H1 (cell line): ENCODE data around the gene PLXNA4.

Source experiments
- CREB1 ChIP-seq: IDR thresholded peaks from 2 replicates; pipeline ENCODE4 v1.6.1; 2012; ENCODE audit warnings: inconsistent platforms
- CTCF ChIP-seq, 3 experiments: IDR thresholded peaks; 1 replicate in 2 of 3; 2 replicates in 1 of 3; pipeline versions ENCODE4 v1.5.1 to v1.6.1; 2011; ENCODE audit warnings: low read length in 3 of 3, mild to moderate bottlenecking in 3 of 3, inconsistent platforms in 2 of 3, low read depth in 1 of 3, moderate library complexity in 1 of 3; ENCODE audit not compliant: insufficient read depth in 1 of 3; ENCODE audit errors: control extremely low read depth in 1 of 3
- EP300 ChIP-seq, 2 experiments: IDR thresholded peaks; 1 replicate in 1 of 2; 2 replicates in 1 of 2; pipeline ENCODE4 v1.6.1; 2011 to 2012; ENCODE audit warnings: low read depth in 2 of 2, low read length in 2 of 2, mild to moderate bottlenecking in 2 of 2, borderline replicate concordance in 1 of 2, inconsistent platforms in 1 of 2, moderate library complexity in 1 of 2
- EZH2 ChIP-seq: fragments of 200-600 bp; sonication (generic); IDR thresholded peaks from 2 replicates; pipeline ENCODE4 v1.7.1; 2012; ENCODE audit warnings: low read depth, mild to moderate bottlenecking, moderate library complexity, low read length, inconsistent platforms; ENCODE audit not compliant: severe bottlenecking
- GABPA ChIP-seq: IDR thresholded peaks from 2 replicates; pipeline ENCODE4 v1.6.1; 2011; ENCODE audit warnings: mild to moderate bottlenecking, low read length, moderate library complexity, borderline replicate concordance; ENCODE audit not compliant: insufficient read depth
- KDM5A ChIP-seq: fragments of 200-600 bp; IDR thresholded peaks from 2 replicates; pipeline ENCODE4 v1.7.1; 2012; ENCODE audit warnings: mild to moderate bottlenecking, low read length, inconsistent platforms, mixed read lengths
- ZNF274 ChIP-seq: IDR thresholded peaks from 2 replicates; pipeline ENCODE4 v1.7.0; 2012; ENCODE audit warnings: low read length, borderline replicate concordance; ENCODE audit errors: extremely low read depth
- TF ChIP-seq, protein P1 (sequence below): IDR thresholded peaks from 2 replicates; pipeline ENCODE4 v1.6.1; 2012; ENCODE audit warnings: inconsistent platforms
- TF ChIP-seq, protein P2 (sequence below): IDR thresholded peaks from 2 replicates; pipeline ENCODE4 v1.6.1; 2012; ENCODE audit warnings: low read length, inconsistent platforms

GRCh38 chr7:132504852-132505251 lies 71.4 kb downstream of the PLXNA4 start:
- TF ChIP-seq KDM5A (no peak), CTCF (IDR thresholded peaks at IDR 0.05; ENCODE audit: control extremely low read depth in 1 of 3, insufficient read depth in 1 of 3, low read depth in 1 of 3, low read length in 3 of 3) (no peak), ZNF274 (no peak), EP300 (IDR thresholded peaks at IDR 0.05; ENCODE audit: borderline replicate concordance in 1 of 2, low read depth in 2 of 2, low read length in 2 of 2) (no peak), EZH2 (no peak), GABPA (no peak), CREB1 (no peak)
- TF ChIP-seq, protein P1, sequence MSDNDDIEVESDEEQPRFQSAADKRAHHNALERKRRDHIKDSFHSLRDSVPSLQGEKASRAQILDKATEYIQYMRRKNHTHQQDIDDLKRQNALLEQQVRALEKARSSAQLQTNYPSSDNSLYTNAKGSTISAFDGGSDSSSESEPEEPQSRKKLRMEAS: no peak
- TF ChIP-seq, protein P2, sequence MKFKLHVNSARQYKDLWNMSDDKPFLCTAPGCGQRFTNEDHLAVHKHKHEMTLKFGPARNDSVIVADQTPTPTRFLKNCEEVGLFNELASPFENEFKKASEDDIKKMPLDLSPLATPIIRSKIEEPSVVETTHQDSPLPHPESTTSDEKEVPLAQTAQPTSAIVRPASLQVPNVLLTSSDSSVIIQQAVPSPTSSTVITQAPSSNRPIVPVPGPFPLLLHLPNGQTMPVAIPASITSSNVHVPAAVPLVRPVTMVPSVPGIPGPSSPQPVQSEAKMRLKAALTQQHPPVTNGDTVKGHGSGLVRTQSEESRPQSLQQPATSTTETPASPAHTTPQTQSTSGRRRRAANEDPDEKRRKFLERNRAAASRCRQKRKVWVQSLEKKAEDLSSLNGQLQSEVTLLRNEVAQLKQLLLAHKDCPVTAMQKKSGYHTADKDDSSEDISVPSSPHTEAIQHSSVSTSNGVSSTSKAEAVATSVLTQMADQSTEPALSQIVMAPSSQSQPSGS: no peak
